GM21381 (cell line): ENCODE measurements around the gene FAM228B.
A peak's percentile ranks its signal among the peaks of the same experiment; 100 is the strongest.
"Not testable (repeated sequence)": the region's sequence is repeated elsewhere in the genome, so short reads cannot be mapped to it uniquely, and the experiment has no call there.

Experiments
- ATAC-seq: cut with Tn5 transposase; IDR thresholded peaks from one replicate; pipeline ENCODE4 v1.9.1; 2021; ENCODE audit warnings: mild to moderate bottlenecking, moderate library complexity; ENCODE audit not compliant: unreplicated experiment

FAM228B gene

DNA sequence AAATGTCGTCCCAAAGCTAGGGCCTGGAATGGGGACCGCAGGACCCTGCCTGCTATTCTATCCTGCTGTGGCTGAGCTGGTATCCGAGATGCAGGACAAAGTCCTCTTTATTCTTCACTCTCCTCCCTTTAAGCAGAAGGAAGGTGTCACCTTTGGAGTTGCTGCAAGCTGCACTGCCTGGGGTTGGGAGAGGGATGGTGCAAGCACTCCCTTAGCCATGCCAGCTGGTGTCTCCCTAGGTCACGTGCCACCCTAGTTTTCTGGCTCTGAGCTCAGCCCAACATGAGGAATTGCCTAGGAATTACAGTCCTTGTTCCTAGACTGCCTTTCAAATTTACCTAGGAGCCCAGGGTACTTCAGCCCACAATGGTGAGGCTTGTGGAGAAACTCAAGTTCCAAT is 30.2 kb downstream of the FAM228B start:
- ATAC-seq, result no peak

DNA sequence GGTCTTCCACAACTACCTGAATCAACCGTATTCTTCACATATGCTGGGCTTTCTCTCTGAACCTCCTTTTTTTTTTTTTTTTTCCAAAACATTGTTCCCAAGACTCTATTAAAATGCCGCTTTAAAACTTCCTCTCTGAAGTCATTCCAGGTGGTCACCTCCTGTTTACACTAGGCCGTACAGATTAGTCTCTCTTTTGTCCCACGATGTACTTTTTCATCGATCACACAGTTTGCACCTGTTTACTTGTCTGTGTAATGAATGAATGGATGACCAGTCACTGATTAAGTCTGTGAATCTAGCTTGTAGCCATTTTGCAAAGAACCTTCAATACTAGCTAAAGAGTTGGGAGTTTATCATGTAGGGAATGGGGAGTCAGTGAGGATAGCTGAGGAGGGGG is 34.9 kb downstream of the FAM228B start:
- ATAC-seq, result no peak

DNA sequence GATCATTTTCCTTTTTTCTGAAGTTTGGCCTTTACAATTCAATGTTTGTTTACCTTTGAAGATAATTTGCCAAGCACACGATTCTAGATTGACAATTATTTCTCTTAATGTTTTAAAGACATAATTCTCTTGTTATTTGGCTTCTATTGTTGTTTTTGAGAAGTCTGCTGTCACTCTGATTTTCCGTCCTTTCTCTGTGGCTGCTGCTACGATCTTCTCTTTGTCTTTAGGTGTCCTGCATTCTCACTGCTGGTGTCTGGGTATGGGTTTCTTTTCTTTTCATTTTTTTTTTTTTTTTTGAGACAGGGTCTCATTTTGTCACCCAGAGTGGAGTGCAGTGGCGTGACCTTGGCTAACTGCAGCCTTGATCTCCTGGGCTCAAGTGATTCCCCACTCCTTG is 36.4 kb downstream of the FAM228B start:
- no peak for ATAC-seq

DNA sequence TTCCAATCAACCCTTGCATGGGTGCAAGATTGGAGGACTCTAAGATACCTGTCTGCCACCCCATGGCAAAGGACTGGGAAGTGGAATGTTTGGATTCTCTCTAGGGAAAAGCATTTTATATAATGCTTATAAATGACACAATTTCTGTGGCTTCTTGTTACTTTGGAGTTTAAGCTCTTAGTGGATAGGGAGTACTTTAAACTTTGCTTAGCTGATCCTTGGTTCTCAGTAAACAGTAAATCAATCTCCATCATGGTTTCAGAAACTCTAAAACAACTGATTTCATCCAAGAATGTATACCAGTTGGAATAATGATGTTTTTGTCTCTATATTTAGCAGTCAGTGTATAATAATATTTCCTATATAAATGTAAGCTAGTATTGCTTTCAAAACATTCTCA is 37.5 kb downstream of the FAM228B start:
- no peak for ATAC-seq

DNA sequence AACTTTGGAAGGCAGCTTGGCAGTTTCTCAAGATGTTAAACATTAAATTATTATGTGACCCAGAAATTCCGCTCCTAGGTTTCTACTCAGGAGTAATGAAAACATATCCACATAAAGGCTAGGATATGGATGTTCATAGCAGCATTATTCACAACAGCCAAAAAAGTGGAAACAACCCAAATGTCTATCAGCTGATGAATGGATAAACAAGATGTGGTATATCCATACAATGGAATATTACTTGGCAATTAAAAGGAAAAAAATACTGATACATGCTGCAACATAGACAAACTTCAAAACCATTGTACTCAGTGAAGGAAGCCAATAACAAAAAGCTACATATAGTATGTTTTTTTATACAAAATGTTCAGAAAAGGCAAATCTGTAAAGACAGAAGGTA is 39.2 kb downstream of the FAM228B start:
- no peak for ATAC-seq

DNA sequence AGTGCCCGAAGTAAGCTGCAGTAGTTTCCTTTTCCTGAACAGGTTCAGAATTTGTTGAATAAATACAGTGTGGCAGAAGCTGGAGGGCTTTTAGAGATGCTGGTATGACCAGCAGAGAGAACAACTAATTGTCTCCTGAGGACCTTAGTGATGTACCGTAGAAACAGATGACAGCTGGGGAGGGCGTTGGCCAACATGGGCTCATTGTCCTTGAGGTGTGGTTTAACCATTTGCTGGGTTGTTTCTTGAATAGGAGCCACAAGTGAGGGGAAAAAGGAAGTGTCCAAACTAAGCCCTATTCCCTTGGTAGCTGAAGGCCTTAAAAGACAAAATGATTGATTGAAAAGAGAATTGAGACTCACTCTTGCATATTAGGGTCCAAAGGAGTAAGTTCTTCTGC is 39.9 kb downstream of the FAM228B start:
- no peak for ATAC-seq

DNA sequence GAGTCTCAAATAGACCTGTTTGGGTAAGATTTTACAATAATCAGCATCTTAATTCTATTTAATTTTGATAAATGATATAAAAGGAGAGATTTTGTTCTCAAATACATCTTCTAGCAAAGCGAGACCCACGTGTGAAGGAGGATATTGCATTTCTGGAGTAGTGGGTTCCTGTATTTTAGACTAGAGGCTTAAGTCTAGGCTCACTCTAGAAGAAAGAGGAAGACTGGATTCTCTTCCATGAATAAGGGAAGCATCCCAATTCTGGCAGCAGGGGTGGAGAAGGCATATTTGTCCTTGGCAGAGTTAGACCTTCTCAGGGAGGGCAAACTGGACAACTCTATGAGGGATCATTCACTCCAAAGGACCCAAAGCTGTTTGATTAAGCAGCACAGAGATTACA is 40.3 kb downstream of the FAM228B start:
- no peak for ATAC-seq

DNA sequence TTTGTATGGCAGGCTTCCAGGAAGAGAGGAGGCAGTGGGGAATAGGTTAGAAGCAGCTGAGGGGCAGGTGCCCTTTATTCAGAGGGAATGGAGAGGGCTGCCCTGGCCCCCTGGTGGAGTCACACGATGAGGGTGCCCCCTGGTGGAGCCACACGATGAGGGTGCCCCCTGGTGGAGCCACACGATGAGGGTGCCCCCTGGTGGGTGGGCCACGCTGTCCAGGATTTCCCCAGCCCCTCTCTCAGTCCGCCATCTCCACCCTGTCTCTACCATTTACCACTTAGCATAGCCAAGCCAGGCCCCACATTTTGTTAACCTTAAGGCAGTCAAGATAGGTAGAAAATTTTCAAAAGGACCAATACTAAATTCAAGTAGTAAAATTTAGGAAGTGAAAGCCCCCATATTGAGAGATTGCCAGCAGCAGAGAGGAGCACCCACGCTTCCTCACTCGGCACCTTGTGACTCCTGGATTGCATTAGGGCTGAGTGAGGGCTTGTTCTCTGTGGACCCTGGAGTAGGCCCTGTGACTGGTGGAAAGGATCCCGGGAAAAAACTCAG is 41.2 kb downstream of the FAM228B start:
- ATAC-seq, result peak; percentile 43

DNA sequence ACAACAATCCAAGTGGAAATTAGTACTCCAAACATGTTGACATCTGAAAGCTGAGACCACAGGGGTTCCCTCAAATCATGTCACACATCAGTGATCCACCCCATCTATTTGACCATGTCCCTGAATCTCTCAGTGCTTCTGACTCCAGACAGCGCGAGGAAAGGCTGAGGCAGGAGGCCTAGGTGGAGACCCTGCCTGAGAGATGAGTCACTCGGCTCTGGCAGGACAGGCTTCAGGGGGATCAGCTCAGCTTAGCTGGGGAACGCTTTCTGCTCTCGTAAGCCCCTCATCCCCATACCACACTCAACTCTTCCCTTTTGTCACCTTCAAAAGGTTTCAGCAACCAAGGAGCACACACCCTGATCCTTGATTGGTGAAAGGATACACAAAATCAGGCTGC is 45.8 kb downstream of the FAM228B start:
- no peak for ATAC-seq

DNA sequence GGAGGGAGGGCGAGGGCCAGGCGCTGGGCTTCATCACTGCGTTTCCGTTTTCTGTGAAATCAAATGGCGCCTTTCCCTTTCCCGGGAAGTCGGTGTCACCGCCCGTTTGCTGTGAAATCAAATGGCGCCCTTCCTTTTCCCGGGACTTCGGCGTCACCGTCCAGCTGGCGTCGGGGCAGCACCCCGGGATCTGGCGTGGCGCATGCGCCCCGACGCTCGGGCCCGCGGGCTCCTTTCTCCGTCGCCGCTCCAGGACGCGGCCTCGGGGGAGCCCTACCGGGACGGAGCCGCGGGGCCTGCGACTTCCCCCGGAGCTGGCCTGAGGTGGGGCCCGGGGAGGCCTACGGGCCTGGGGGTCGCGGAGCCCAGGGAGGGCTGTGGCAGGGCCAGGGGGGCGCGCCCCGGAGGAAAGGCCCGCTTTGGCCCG is 51.6 kb downstream of the FAM228B start, which contains the start of gene FAM228A:
FAM228A (plus strand) TSS at position 203 of the 427 bp plus-strand sequence. CDS start 428 bp downstream, outside the sequence.
- no peak for ATAC-seq

DNA sequence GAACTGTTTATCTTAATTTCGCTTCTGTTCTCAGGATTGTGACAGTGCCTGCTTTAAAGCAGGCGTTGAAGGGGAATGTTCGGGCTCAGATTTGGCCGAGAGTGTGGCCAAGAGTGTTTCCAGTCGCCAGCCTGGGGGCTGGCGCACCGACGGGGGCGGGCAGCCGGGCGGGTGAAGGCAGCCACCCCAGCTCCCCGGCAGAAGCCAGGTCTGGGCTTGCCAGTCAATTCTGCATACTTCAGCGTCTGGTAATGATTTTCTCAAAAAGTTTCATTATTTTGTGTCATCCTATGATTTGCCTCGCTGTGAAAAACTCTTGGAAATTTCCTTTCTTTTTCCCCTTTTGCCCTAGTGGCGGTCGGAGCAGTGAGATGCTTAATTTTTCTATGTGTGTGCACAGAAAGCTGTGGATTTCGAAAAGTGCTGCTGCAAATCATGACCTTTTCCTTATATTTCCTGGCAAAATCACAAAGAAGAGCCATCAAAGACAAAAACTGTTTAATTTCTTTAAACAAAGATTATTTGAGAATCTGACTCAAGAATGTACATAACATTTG is 52.4 kb downstream of the FAM228B start:
- ATAC-seq, result no peak

DNA sequence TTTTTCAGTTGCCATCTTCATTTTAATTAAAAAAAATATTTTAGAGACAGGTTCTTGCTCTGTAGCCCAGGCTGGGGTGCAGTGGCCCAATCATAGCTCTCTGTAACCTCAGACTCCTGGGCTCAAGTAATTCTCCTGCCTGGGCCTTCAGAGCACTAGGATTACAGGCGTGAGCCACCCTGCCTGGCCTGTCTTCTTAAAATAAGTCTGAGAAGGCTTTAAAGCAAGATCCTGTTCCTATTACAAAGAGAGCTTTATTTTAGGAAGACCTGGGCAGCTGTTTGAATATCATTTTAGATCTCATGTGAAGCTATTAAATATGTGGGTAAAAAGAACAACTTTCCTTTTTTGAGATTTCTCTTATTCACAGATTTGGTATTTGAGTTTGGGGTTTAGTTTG is 53.1 kb downstream of the FAM228B start:
- ATAC-seq, result no peak

DNA sequence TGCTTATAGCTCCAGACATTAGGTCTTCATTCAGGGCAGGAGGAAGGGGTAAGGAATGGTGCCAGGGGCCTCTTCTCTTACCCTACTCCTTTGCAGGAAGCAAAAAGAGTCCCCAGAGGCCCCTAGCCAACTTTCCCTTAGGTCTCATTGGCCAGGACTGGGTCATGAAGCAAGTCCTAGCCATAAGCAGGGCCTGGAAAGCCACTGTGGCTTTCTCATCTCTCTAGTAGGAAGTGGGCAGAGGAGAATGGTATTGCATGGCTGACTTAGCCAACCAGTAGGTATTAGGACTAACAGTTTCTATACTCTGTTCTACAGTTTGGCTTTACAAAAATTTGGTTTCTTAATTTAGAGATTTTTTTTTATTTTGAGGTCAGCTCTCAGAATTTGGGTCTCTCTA is 56.4 kb downstream of the FAM228B start:
- no peak for ATAC-seq

DNA sequence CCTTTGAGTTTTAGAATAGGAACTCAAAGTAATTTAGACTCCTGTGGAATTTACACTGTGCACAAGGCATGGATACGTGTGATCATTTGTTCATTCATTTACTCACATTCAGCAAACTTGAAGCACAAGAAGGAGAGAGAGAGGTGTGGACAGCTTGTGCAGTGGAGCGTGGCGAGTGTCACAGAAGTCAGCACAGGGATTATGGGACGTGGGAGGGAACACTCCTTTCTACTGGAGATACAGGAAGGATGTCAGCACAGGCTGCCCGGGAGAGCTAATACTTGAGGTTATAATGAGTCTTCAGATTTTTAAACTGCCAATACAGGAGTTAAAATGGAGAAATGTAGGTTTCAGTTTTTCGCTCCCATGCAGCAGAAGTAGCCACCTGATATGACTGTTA is 58.6 kb downstream of the FAM228B start:
- ATAC-seq, result no peak

DNA sequence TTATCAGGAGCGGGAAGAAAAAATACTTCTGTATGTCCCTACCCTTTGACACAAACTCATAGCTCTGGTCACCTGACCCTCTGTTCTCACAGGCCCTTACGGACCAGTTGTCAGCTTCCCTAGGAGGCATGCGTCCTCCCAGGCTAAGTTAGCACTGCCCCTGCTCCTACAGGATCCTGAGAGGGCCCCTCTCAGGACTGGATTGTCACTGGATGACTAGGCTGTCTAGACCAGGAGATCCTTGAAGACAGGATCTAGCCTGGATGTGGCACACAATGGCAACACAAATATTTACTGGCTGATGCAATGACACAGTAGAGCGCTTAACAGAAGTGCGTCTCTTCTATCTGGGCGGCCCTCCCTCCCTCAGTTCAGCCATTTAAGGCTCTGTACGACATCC is 59.2 kb downstream of the FAM228B start:
- no peak for ATAC-seq

DNA sequence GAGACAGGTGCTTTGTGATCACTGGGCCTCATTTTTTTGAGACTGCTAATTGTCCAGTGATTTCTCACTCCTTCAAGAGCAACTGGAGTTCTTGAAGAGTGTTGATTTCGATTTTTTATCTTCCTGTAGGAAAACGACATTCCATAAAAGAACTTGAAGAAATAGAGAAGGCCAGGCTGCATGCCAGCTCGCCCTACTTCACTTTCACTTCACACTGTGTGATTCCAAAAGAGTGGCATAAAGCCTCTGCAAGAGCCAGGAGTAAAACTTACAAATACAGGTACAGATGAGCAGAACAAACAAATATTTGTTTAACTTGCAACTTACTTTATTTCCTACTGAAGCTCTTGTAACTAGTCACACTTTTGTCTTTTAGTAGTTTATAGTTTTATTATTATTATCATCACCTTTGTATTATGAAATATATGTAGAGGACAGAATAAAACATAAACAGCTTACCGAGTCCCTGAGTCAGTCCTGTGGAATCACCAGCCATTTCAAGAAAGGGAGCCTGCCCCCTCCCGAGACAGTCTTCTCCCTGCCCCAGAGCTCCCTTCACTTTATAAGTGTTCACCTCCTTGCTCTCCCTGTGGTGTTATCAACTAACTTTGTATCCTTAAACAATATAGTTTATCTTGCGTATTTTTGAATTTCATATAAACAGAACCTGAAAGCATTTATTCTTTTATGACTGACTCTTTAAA is 60.2 kb downstream of the FAM228B start:
- no peak for ATAC-seq

DNA sequence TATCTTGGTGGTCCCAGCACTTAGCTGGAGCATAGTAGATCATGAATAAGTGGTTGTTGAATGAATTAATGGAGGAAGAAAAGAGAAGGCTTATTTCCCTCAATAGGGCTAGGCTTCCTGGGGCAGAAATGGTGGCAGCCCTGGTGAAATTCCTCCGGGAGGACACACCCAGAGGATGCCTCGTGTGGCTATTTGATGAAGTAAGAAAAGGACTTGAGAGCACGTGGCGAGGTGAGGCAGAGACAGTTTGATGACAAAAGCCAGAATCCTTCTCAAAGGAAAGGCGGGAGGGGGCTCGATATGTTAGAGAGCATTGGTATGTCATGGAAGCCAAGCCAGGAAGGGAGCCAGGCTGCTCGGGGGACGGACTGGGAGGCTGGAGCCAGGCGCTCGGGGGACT is 66.3 kb downstream of the FAM228B start:
- ATAC-seq, result no peak

DNA sequence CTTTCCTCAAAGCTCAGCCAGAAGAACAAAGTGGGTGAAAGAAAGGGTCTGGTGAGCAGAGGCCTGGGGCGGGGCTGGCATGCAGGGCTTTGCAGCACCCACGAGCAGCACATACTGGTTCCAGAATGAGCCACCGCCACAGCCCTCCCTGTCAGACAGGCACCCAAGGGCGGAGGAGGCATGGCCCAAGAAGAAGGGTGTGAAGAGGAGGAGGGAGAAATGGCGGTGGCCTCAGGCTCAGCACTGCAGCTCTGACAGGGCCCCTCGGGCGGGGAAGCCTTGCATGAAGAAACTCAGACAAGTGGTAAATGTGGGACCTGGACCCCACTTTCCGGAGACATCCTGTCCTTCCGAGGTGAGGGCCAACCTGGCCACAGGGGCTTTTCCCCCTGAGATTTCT is 67.2 kb downstream of the FAM228B start:
- ATAC-seq, result no peak

DNA sequence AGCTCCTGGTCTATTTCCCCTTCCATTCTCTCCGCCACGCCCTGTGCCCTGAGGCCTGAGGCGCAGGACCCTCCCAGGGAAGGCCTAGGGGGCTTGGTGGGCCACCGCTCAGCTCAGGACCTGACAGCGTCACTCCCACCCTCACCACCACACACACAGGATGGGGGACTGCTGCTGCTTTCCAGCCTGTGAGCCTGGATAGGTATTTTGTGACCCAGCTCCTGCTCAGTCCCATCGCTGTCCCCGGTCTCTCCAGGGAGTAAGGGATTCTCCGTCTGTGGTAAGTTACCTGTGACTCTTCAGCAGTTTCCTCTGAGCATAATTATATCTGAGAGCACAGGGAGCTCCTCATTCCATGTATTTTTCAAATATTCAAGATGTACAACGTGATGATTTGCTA is 67.9 kb downstream of the FAM228B start:
- no peak for ATAC-seq

DNA sequence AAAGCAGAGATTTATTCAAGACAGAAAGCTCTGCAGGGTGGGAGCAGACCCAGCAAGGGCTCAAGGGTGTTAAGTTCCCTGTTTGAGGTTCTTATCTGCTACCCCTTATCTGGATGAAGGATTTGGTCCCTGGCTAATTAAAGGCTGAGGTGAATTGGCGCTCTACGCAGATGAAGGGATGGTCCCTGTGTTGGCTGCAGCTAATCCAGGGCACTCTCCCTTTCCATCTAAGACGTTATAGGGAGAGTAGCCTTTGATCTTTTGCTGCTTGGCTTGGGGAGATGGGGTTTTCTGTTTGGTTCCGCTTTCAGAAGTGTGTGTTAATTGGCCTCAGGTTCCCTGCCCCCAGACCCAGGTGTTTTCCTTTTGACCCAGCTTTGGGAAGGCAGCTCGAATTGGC is 68.6 kb downstream of the FAM228B start:
- no peak for ATAC-seq

DNA sequence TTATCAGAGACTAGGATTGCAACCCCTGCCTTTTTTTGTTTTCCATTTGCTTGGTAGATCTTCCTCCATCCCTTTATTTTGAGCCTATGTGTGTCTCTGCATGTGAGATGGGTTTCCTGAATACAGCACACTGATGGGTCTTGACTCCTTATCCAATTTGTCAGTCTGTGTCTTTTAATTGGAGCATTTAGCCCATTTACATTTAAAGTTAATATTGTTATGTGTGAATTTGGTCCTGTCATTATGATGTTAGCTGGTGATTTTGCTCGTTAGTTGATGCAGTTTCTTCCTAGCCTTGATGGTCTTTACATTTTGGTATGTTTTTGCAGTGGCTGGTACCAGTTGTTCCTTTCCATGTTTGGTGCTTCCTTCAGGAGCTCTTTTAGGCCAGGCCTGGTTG is 73.9 kb downstream of the FAM228B start:
- not testable (repeated sequence) for ATAC-seq

DNA sequence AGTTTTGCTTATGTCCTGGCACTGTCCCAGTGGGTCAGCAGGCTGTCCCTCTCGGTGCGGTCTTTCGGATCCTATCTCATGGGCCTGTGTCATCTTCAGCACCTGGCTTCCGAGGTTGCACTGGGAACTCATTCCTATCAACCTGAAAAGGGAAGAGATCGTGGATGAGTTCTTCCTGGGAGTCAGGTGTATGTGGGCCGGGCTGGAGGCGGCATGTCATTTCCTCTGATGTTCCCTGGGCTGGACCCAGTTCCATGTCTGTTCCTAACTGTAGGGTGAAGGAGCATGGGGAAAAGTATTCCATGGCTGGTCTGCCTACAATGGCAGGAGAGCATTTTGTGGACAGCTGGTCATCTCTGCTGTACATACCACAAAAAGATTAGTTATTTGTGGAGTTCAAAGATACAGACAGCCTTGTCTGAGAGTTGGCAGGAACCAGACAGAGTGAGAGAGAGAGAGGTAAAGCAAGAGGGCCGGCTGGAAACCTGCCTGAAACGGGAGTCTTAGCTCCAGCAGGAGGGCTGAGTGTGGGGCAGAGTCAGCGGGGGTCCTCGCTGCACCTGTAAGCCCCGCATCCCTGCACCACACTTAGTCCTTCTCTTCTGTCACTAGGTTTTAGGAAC is 76.8 kb downstream of the FAM228B start:
- no peak for ATAC-seq
